IgD-negative memory B cell (primary cell): ENCODE data around the gene RNASET2. TPM values are rescaled to one million over a fixed set of nuclear protein-coding genes. Genes with fewer than 3 reads are reported as not detected.

Experiments
- H3K27ac Mint-ChIP-seq, 3 donors: one replicate each; pipeline ENCODE4 v1.8.0; 2020 to 2022; ENCODE audit warnings: mild to moderate bottlenecking in 3 of 3, mixed read lengths in 3 of 3, moderate library complexity in 1 of 3
- H3K27me3 Mint-ChIP-seq: one replicate; pipeline ENCODE4 v1.8.0; 2021; ENCODE audit warnings: mixed read lengths
- H3K36me3 Mint-ChIP-seq: one replicate; pipeline ENCODE4 v1.8.0; 2020; ENCODE audit warnings: mild to moderate bottlenecking, mixed read lengths
- H3K4me1 Mint-ChIP-seq, 3 donors: one replicate each; pipeline ENCODE4 v1.8.0; 2020 to 2022; ENCODE audit warnings: mixed read lengths in 3 of 3, mild to moderate bottlenecking in 1 of 3
- H3K4me3 Mint-ChIP-seq, 4 donors: one replicate each; pipeline ENCODE4 v1.8.0; 2020 to 2022; ENCODE audit warnings: mild to moderate bottlenecking in 4 of 4, mixed read lengths in 4 of 4, moderate library complexity in 3 of 4
- H3K9me3 Mint-ChIP-seq, 3 donors: one replicate each; pipeline ENCODE4 v1.8.0; 2020 to 2021; ENCODE audit warnings: mixed read lengths in 3 of 3, mild to moderate bottlenecking in 1 of 3
- polyA plus RNA-seq: library from polyadenylated mRNA; unstranded; fragments of 300-500 nt; fragmentation: Illumina TruSeq; gene quantifications from one replicate; pipeline ENCODE4 v1.2.3, GENCODE V29; 2021

The RNASET2 gene
- polyA plus RNA-seq, 1 donor from 2014 or later = 708 TPM

DNA sequence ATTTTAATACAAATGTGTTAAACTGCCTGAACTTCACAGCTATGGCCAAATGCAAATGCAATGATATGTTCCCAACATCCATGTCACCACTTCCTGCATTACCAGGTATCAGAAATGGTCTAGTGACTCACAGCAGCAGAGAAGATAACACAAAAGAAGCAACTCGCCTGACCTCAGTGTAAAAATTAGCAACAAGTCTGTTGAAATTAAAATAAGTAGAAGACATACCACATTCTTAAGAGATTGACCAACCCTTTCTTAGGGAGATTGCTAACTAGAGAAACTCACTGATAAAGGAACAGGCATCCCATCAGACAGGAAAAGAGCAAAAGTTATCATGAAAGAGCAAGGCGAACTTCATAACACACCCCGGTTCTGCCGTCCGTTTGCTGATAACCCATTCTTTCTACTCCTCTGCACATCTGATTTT lies 45.1 kb downstream of the RNASET2 start:
- peaks cover 30 to 46% (median 39%) of the 10 kb centered on the region in 3 donors for H3K4me1 Mint-ChIP-seq
- H3K36me3 Mint-ChIP-seq = peaks cover 2% of the 10 kb centered on the region
- H3K4me3 Mint-ChIP-seq = no peak overlapping the region

DNA sequence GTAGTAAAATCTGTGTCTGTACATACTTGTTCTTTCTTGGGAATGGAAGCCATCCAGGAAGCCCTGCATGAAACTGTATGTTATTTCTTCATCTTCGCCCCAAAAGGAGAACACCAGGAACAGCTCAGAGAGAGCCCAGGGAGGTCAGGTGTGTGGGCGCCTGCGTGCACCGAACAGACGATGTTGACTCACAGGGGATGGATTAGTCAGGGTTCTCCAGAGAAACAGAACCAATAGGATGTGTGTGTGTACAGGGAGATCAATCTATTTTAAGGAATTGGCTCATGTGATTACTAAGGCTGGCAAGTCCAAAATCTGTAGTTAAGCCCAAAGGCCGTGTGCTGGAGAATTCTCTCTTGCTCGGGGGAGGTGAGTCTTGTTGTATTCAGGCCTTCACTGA lies 45.7 kb downstream of the RNASET2 start:
- no peak overlapping the region for H3K27ac Mint-ChIP-seq
- peaks cover 30 to 46% (median 39%) of the 10 kb centered on the region in 3 donors for H3K4me1 Mint-ChIP-seq
- no peak overlapping the region for H3K4me3 Mint-ChIP-seq
- H3K9me3 Mint-ChIP-seq = peaks cover 0 to 5% (median 2%) of the 10 kb centered on the region in 3 donors
- H3K36me3 Mint-ChIP-seq = peaks cover 2% of the 10 kb centered on the region
- peaks cover 2% of the 10 kb centered on the region for H3K27me3 Mint-ChIP-seq

More for the DNA sequence above, 45.1 kb downstream of the RNASET2 start:
- Mint-ChIP-seq H3K27me3 (peaks cover 2% of the 10 kb centered on the region), H3K9me3 (peaks cover 0 to 5% (median 2%) of the 10 kb centered on the region in 3 donors), H3K27ac (no peak overlapping the region)

DNA sequence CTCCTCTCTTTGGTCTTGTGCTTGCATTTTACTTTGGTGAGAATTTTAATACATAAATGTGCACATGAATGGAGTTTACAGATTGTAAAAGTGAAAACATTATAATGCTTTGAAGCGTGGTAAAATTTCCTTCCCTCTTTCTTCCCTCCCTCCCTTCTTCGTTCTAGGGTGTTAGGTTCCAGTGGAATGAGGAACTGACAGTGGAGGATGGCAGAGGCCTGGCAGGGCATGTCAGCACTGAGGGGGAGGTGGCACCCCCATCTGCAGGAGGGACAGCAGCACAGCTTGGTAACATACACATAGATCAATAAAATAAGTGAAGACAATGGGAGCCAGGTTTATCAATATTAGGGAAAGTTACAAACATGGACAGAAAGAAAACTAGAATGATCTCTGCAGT lies 47.5 kb downstream of the RNASET2 start:
- H3K9me3 Mint-ChIP-seq = peaks cover 0 to under 1% (median 0%) of the 10 kb centered on the region in 3 donors
- no peaks in the 10 kb centered on the region for H3K36me3 Mint-ChIP-seq
- peaks cover 40 to 57% (median 50%) of the 10 kb centered on the region in 3 donors for H3K4me1 Mint-ChIP-seq
- peaks cover 2% of the 10 kb centered on the region for H3K27me3 Mint-ChIP-seq
- H3K4me3 Mint-ChIP-seq = peak overlapping the region in 1 of 4 donors; percentile 78
- peak overlapping the region in 1 of 3 donors; percentile 34 for H3K27ac Mint-ChIP-seq

GRCh38 chr6:166907871-166908806 lies 48.2 kb downstream of the RNASET2 start:
- H3K27me3 Mint-ChIP-seq = peaks cover 2% of the 10 kb centered on the region
- no peaks in the 10 kb centered on the region for H3K36me3 Mint-ChIP-seq
- H3K4me1 Mint-ChIP-seq = peaks cover 42 to 60% (median 50%) of the 10 kb centered on the region in 3 donors
- H3K4me3 Mint-ChIP-seq = peak overlapping the region in 2 of 4 donors; percentile 78 to 93
- H3K9me3 Mint-ChIP-seq = peaks cover 0 to 1% (median 0%) of the 10 kb centered on the region in 3 donors
- peak overlapping the region; percentile 9 to 65 (median 23) for H3K27ac Mint-ChIP-seq

- Mint-ChIP-seq H3K36me3 (no peaks in the 10 kb centered on the region), H3K27me3 (peaks cover 2% of the 10 kb centered on the region), H3K4me1 (peaks cover 39 to 57% (median 47%) of the 10 kb centered on the region in 3 donors), H3K27ac (peak overlapping the region; percentile 9 to 65 (median 59)), H3K4me3 (peak overlapping the region in 3 of 4 donors; percentile 41 to 93 (median 70)), H3K9me3 (peaks cover 0 to 1% (median 0%) of the 10 kb centered on the region in 3 donors)
These were observed 48.9 kb downstream of the RNASET2 start for GRCh38 chr6:166907373-166907841.

DNA sequence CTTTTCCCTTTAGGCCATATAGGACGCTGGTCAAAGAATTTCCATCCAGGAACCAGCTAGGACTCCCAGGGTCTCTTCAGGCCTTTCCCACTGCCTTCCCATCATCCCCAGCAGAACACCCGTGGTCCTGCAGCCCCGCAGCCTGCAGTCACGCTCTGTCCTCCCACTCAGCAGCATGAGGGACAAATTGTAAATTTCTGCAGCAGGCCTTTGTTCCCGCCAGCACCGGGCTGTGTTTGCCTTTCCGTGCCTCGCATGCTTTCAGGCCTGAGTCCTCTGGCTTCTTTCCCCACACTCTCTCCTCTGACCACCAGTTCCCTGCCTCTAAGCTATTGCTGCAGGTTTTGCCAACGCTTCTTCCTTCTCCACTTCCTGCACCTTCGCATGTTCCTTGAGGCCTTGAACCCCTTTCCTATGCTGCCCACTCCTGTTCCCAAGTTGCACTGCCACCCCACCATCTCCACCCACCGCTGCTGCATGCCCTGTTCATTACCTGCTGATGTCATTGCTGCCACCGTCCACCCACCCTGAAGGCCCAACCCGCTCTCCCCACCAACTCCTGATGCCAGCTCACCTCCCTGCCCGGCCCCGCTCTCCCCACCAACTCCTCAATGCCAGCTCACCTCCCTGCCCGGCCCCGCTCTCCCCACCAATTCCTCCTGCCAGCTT lies 49.8 kb downstream of the RNASET2 start:
- peaks cover 2% of the 10 kb centered on the region for H3K27me3 Mint-ChIP-seq
- peaks cover 0 to 1% (median under 1%) of the 10 kb centered on the region in 3 donors for H3K9me3 Mint-ChIP-seq
- peak overlapping the region in 1 of 3 donors; percentile 65 for H3K27ac Mint-ChIP-seq
- peaks cover 34 to 54% (median 42%) of the 10 kb centered on the region in 3 donors for H3K4me1 Mint-ChIP-seq
- H3K4me3 Mint-ChIP-seq = peak overlapping the region in 2 of 4 donors; percentile 70 to 93
- H3K36me3 Mint-ChIP-seq = no peaks in the 10 kb centered on the region

DNA sequence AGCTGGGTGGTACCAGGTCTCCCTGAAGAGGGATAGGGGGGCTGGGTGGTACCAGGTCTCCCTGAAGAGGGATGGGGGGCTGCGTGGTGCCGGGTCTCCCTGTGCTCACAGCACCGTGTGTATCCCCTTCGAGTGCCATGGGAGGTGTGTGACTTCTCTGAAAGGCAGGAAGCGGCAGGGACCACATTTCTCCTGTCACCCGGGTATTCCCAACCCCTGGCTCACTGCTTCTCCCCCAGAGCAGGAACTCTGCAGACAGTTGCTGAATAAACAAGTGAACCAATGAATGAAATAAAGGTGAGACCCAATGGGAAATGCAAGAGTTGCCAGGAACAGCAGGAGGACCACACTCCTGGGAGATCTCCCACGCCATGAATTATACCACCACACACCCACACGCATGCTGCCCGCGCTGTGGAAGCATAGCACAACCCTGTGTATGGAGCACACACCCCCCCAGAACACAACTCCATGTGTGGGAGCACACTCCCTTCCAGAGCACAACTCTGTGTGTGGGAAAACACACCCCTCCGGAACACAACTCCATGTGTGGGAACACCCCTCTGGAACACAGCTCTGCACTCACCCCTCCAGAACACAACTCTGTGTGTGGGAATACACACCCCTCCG lies 50.7 kb downstream of the RNASET2 start:
- H3K36me3 Mint-ChIP-seq = no peaks in the 10 kb centered on the region
- peaks cover 0 to 3% (median 1%) of the 10 kb centered on the region in 3 donors for H3K9me3 Mint-ChIP-seq
- no peak overlapping the region for H3K4me3 Mint-ChIP-seq
- peaks cover 32 to 47% (median 37%) of the 10 kb centered on the region in 3 donors for H3K4me1 Mint-ChIP-seq
- H3K27ac Mint-ChIP-seq = no peak overlapping the region
- peaks cover 2% of the 10 kb centered on the region for H3K27me3 Mint-ChIP-seq

GRCh38 chr6:166905013-166905412 lies 51.3 kb downstream of the RNASET2 start:
- H3K27me3 Mint-ChIP-seq = peaks cover 2% of the 10 kb centered on the region
- peaks cover 32 to 46% (median 37%) of the 10 kb centered on the region in 3 donors for H3K4me1 Mint-ChIP-seq
- no peak overlapping the region for H3K27ac Mint-ChIP-seq
- H3K4me3 Mint-ChIP-seq = no peak overlapping the region
- no peaks in the 10 kb centered on the region for H3K36me3 Mint-ChIP-seq
- peaks cover 0 to 3% (median 1%) of the 10 kb centered on the region in 3 donors for H3K9me3 Mint-ChIP-seq

DNA sequence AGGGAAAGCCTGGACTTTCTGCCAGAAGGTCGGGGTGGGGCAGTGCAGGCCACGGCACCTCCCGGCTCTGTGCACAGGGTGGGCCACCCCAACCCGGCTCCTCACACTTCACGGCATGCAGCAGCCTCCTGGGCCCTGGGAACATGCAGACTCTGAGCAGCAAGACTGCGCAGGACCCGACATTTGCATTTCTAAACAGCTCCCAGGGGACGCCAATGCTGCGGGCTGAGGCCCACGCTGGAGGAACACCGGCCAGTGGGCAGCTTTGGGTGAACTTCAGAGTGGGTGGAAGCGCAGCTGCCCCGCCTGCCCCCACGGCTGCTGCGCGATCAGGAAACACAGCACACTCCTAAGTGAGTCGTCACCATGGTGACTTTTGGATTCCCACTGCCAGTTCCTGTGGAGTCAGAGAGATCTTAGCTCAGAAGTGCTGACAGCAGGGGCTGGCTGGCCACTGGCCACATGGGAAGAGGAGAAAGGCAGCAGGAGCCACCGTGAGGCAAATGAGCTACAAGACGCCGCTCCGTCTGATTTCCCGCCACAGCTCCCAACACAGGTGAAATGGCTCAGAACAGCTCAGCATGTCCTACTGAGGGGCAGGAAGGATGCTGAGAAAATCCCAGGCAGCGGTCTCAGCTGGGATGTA lies 52.1 kb downstream of the RNASET2 start:
- Mint-ChIP-seq H3K4me3 (peak overlapping the region in 3 of 4 donors; percentile 49 to 90 (median 75)), H3K27ac (peak overlapping the region in 2 of 3 donors; percentile 12 to 55), H3K9me3 (peaks cover 0 to 3% (median 1%) of the 10 kb centered on the region in 3 donors), H3K4me1 (peaks cover 31 to 43% (median 36%) of the 10 kb centered on the region in 3 donors), H3K27me3 (peaks cover 2% of the 10 kb centered on the region), H3K36me3 (no peaks in the 10 kb centered on the region)

DNA sequence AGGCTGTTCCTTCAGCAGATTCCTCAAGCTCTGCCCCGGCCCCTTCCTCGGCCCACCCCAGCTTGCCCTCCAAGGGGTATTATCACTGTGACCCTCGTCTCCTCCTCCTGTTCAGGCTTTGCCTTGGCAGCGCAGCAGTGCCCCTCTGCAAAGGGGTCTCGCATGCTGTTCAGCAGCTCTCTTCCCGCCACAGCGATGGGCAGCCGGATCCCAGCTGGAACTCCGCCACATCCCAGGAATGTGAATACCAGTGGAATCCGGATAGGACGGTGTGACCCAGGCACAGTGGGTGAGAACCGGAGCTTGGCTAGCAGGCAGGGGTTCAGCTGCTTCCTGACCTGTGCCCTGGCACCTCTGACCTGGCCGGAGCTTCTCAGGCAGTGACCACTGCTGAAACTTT lies 52.9 kb downstream of the RNASET2 start:
- Mint-ChIP-seq H3K9me3 (peaks cover 0 to 3% (median 1%) of the 10 kb centered on the region in 3 donors), H3K4me3 (peak overlapping the region in 1 of 4 donors; percentile 90), H3K4me1 (peaks cover 26 to 36% (median 29%) of the 10 kb centered on the region in 3 donors), H3K27me3 (no peaks in the 10 kb centered on the region), H3K27ac (no peak overlapping the region), H3K36me3 (no peaks in the 10 kb centered on the region)

DNA sequence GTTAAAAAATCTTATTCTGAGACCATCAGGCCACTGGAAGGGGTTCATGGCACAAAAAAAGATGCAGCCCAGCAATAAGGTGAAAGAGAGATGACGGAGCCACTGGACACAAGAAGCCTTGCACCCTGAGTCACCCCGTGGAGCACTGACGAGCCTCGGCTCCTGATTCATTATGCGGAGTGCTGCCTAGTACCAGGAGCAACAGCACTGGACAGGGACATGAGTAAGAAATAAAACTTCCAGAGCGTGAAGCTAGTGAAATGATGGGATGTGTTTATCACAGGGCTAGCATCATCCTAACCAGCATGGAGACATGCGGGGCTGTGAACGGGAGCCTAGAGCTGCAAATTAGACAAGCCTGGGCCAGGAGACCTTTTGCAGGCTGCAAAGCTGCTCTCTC lies 53.3 kb downstream of the RNASET2 start:
- Mint-ChIP-seq H3K27me3 (no peaks in the 10 kb centered on the region), H3K9me3 (peaks cover 0 to 3% (median 1%) of the 10 kb centered on the region in 3 donors), H3K27ac (no peak overlapping the region), H3K36me3 (no peaks in the 10 kb centered on the region), H3K4me3 (peak overlapping the region in 2 of 4 donors; percentile 61 to 66), H3K4me1 (peaks cover 26 to 32% (median 27%) of the 10 kb centered on the region in 3 donors)

- H3K27ac Mint-ChIP-seq = no peak overlapping the region
- H3K9me3 Mint-ChIP-seq = peaks cover 0 to 3% (median 1%) of the 10 kb centered on the region in 3 donors
- H3K27me3 Mint-ChIP-seq = no peaks in the 10 kb centered on the region
- H3K4me3 Mint-ChIP-seq = no peak overlapping the region
- H3K36me3 Mint-ChIP-seq = no peaks in the 10 kb centered on the region
- peaks cover 19 to 24% (median 20%) of the 10 kb centered on the region in 3 donors for H3K4me1 Mint-ChIP-seq
These were observed 54.1 kb downstream of the RNASET2 start for GRCh38 chr6:166902211-166902755.

DNA sequence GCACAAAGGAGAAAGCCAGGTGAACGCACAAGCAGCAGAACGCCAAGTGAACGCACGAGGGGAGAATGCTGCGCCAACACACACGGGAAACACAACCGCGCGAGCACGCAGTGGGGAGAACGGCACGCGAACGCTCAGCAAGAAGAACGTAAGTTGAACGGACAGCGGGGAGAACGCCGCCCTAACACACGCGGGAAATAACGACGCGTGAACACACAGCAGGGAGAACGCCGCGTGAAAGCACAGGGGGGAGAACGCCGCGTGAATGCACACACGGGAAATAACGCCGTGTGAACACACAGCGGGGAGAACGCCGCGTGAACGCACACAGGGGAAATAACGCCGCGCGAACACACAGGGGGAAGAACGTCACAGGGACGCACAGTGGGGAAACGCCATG lies 54.7 kb downstream of the RNASET2 start:
- no peaks in the 10 kb centered on the region for H3K36me3 Mint-ChIP-seq
- peaks cover 0 to 3% (median 1%) of the 10 kb centered on the region in 3 donors for H3K9me3 Mint-ChIP-seq
- H3K27me3 Mint-ChIP-seq = no peaks in the 10 kb centered on the region
- H3K4me3 Mint-ChIP-seq = no peak overlapping the region
- H3K4me1 Mint-ChIP-seq = peaks cover 13 to 18% (median 18%) of the 10 kb centered on the region in 3 donors
- no peak overlapping the region for H3K27ac Mint-ChIP-seq
